Activated T-cell treated with anti-CD3 and anti-CD28 coated beads, Interleukin-2, amount 50 U/mL, for 1 hour (primary cell): ENCODE results near the gene ABHD17C.
"Not testable (repeated sequence)": the region's sequence is repeated elsewhere in the genome, so short reads cannot be mapped to it uniquely, and the experiment has no call there.

ENCODE experiments used
- DNase-seq: peaks from one replicate; pipeline ENCODE4 v3.0.0-alpha.2; 2020

The ABHD17C gene

DNA sequence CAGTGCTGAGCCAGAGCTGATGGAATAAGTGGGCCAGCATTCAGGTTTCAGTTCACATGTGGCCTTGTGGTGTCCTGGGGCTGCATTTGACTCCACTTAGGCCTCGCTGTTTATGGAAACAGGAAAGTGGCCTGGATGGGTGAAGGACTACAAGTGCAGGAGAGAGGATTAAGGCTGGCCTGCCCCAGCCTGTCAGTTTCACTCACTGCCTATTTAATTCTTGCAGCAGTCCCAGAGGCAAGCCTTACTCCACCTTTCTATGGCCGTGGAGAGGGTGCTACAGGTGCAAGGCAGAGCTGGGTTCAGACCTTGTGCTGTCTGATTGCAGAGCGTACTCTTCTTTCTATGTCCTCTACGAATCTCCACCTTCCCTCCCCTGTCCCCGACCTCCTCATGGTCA, 37.7 kb downstream of the ABHD17C start:
- no peak for DNase-seq

DNA sequence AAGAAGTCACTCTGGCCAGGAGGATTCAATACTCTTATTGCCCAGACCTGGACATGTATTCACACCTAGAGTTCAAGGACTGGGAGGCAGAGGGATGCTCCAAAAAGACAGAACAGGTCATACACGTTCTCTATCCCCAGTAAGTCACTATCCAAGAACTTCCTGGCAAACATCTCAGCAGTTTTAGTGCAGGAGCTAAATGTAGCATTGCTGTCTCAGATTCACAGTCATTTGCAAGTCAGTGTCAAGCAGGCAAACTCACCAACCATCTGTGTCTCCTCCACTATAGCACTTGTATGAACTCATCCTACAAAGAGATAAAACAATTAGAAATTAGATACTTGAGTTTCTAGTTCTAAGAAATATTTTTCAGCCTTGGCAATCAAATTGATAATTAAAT, 38.4 kb downstream of the ABHD17C start:
- no peak for DNase-seq

DNA sequence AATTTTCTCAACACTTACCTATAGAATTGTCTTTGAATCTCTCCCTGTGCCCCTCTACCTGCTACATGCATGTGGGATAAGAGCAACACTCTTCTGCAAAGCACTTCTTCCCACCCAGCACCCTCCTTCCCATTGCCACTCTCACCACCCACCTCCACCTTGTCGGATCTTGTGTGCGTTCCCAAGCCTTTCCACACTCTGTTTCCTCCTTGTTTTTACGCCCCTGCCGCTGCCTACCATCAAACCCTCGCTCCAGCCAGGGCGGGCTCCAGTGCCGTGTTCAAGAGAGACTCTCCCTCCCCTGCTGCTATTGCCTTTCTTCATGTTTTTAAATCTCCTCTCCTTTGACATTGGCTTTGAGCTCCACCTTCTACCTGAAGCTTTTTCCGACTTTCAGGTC, 40.2 kb downstream of the ABHD17C start:
- no peak for DNase-seq

DNA sequence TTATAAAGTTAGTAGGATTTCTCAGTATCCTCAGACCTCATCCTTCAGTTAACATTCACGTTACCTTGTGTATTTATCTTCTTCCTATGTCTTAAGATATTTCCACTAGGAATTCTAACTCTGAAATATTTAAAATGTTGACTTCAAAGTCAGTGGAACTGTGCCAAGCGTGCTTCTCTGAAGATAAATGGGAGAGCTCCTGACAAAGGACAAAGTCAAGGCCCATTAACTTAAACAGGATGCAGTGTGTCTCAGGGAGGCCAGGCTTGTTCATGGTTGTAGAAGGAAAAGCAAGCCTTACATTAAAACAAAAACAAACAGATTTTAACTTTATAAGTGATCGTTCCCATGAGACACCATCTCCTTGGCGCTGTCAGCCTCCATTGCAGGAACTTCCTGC, 41.5 kb downstream of the ABHD17C start:
- DNase-seq, result no peak

DNA sequence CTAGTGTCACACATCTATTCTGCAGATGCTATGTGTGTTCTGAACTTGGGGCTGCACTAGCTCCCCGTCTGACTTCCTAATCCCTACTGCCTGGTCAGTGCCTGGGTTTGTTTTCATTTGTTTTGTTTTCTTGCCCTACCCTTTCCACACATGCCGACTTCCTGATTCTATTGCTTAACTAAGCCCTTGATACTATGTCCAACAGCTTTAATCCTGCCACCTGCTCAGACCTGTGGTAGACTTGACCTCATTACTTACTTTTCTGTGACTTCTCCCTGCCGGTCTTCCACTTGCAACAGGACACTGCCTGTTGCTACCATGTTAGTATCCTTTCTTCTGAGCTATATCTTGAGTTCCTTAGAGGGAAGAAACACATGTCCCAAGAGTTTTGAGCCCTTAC, 44.8 kb downstream of the ABHD17C start:
- DNase-seq, result no peak

DNA sequence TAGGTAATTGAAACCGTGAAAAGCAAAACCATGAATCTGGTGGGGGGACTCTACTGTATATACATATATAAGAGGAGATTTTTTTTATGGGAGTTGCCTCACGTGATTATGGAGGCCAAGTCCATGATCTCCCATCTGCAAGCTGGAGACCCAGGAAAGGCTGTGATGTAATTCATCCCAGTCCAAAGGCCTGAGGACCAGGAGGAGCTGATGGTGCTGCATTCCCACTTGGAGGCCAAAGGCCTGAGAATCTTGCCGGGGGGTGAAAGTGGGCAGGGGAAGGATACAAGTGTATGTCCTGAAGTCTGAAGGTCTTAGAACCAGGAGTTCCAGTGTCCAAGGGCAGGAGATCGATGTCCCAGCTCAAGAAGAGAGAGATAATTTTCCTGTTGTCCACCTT, 47.0 kb downstream of the ABHD17C start:
- DNase-seq, result no peak

DNA sequence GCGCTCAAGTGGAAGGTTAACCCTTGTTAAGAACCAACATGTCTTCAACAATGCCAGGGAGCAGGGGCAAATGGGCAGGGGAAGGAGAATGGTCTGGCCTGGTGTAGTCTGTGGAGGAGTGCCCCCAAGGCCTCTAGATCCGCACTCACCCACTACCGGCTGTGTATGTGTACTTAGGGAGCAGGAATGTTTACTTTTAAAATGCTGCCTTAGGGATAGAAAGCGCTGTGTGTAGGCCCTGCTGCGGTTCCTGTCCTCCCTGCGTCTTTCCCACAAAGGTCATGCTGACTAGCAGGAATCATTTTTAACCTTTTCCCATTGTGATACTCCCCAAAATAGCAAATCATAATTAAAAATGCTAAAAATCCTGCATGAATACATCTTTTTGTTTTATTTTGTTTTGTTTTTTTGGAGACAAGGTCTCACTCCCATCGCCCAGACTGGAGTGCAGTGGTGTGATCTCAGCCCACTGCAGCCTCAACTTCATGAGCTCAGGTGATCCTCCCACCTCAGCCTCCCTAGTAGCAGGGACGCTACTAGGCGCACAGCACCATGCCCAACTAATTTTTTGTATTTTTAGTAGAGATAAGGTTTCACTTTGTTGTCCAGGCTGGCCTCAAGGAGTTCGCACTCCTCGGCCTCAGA, 48.2 kb downstream of the ABHD17C start:
- DNase-seq, result no peak

DNA sequence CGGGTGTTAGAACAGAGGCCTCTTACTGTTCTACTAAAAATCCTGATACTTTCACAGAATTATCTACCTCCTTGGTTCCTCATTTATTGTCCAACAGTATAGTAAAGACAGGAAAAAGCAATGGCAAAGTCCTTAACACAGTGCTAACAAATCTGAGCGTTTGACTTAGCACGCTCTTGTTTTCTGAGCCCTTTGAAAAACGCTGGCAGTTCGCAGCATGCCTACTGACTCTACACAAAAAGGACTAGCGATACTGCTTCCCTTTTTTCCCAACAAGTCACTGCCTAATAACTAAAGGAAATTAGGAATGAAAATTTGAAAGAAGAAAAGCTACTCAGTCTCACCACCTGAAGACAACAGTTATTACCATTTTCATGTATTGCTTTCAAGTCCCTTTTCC, 49.3 kb downstream of the ABHD17C start:
- no peak for DNase-seq

DNA sequence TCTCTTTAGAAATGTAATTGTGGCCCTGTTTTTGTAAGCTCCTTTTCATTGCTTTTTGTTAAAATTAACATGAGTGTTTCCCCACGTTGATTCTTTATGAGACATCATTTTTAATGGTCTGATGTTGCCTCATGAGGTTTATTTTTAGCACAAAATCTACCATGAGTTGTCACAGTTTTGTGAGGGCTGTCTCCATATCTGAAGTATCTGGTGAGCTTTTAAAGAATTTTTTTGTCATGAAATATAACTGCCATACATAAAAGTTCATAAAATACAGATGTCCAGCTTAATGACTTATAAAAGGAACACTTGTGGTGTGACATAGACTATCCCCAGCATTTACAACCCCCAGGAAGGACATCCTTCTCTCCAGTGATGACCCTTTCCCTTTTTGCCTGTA, 49.7 kb downstream of the ABHD17C start:
- no peak for DNase-seq

DNA sequence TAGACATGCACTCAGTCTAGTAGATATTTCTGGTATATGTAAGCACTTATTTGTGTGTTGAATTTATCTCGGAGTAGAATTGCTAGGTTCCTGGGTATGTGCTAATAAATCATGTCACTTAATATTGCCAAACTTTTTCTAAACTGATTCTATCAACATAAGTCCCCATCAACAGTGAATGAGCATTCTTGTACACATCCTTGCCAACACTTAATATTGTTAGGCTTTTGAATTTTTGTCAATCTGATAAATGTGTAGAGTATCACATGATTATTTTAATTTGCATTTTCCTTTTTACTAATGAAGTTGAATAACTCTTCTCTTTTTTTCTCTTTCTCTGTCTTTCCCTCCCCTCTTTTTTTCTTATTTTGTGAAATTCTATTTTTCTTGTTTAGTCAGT, 50.8 kb downstream of the ABHD17C start:
- DNase-seq, result no peak

DNA sequence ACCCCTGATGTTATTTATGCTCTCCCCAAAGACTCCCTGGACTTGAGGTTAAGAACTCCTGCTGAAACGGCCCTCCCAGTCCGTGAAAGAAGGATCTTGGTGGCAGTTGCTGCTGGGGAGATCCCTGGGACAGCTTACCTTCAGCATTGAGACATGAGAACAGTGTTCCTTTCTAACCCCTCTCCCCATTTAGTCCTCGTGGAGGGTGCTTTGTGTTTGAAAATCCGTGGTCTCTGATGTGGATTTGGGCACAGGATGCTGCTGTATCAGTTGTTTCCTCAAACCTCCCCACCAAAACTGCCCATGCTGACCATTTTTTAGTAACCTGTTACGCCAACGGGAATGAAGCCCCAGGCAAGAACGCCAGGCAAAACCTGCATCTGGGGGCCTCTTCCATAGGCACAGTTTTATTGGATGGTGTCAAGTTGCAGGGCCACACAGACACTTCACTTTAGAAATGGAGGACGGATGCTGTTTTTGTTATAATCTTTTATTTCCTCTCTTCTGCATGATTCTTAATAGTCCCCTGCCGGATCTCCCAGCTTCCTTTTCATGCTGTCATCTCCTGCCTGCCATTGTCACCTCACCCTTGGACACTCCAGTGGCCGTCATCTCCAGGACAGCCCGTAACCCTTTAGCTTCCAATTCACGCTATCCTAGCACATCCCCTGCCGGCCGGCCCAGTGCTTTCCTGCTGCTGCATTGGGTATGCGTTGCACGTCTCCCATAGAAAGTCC, 52.4 kb downstream of the ABHD17C start:
- no peak for DNase-seq

DNA sequence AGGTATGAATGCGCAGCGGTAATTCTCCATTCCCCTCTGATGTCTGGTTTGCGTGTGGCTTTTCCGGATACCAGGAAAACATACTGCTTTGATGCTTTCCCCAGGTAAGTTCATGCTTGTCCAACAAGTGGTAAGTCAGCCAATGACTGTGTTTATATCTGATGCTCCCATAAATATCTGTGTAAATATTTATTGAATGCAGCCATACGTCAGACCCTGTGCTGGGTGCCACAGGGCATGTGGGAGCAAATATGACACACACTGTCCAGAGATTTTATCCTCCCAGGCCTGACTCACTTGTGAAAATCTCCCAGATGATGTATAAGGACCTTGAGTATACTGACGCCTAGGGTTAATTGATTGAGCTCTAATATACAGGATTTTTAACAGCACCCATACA, 54.5 kb downstream of the ABHD17C start:
- no peak for DNase-seq

DNA sequence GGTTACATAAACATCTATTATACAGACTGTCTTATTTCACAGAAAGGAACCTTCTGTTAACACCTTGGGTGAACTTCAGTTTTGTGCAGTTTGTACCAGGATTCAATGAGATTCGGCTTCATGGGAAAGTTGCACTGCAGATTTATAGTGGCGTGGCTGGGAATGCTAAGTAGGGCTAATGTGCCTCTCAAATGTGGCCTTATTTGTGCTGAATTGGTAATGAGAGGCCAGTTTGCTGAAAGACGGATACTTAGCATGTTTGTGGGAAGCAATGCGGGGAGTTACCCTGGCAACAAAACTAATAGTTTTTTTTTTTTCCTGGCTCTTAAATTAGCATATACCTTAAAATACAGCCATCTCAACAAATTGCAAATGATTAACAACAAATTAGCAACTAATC, 55.5 kb downstream of the ABHD17C start:
- no peak for DNase-seq

DNA sequence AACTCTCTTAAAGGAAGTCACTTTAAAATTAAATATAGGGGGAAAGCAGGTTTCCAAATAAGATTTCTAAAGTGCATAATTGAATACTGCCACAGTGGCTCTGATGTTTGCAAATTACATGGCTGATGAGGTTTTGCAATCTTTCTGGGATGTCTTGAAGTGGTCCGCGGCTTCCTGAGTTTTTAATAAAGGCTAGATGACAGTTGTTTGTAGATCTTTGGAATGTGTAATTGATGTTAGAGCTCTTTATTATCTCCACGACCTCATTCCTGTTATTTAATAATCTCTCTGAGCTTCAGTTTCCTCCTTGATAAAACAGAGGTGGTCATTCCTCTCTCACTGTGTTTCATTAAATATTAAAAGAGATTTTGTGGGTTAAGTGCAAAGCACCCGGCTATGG, 57.1 kb downstream of the ABHD17C start:
- no peak for DNase-seq

DNA sequence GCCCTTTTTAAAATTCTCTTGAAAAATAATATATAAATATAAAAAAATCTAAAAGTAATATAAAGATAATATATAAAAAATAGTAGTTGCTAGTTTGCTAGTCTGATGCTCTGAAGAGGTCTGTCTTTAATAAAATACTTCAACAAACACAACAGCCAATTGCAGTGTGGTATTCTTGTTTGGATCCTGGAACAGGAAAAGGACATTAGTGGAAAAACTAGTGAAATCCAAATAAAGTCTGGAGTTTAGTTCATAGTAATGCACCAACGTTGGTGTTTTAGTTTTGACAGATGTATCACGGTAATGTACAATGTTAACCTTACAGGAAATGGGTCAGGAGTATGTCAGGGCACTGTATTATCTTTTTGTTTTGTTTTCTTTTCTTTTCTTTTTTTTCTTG, 58.1 kb downstream of the ABHD17C start:
- no peak for DNase-seq

DNA sequence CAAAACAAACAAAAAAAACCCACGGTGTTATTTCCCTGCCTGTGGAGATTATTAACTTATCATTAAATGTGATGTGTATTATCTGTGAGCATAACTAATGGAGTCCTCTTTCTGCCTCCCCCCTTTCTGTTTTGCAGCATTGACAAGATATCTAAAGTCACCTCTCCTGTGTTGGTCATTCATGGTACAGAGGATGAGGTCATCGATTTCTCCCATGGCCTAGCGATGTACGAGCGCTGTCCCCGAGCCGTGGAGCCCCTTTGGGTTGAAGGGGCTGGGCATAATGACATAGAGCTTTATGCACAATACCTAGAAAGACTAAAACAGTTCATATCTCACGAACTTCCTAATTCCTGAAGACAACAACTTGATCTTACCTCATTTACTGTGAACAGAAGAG, 58.9 kb downstream of the ABHD17C start:
- DNase-seq, result no peak

DNA sequence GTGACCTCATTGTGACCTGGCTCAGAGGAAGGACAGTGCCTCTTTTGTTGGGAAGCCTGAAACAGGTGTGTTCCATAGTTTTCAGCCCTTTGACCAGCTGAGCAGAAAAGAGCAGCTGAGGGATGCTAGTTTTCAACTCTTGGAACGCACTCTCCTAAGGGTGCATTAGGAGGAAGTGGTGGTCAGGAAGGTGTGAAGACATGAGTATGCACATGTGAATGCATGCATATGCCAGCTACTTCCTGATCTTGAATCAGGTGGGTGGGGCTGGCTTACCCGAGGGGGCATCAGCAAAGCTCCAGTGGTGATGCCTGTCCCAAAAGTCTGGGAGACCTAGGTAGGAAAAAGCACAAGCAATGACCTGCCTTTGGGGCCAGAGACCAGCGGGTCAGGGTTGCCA, 60.8 kb downstream of the ABHD17C start:
- no peak for DNase-seq

DNA sequence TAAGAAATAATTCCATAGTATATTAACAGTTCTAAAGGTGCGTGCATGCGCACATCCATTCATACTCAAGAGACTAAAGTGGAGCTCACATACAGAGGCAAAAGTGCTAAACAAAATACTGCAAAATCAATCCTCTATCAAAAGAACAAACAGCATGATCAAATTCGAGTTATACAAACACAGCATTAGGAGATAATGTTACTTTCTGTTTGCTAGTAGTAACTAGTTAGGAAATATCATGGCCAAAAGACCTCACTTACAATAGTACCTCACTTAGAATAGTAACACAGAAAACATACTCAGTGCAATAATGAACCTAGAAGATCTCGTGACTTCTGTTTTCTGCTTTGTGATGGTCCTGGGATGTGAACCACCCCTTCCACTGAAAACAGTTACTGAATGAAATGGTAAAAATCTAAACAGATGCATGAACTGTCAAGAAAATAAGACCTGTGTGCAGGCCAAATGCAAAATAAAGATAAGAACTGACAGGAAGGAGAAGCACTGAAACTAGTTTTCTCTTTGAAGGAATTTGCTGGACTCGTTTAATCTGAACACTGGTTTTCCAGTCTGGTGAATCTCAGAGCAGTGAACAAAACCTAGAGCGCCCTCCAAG, 63.1 kb downstream of the ABHD17C start:
- no peak for DNase-seq

DNA sequence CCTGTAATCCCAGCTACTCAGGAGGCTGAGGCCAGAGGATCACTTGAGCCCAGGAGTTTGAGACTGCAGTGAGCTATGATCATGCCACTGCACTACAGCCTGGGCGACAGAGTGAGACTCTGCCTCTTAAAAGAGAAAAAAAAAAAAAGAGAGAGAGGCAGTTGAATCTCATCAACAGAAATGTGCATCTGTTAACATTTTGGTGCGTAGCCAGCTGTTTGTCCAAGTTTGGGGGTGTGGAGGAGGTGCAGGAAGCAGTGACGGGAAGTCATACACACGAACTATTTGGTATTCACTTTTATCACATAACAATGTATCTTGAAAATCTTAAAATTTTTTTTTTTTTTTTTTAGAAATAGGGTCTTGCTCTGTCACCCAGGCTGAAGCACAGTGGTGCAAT, 65.8 kb downstream of the ABHD17C start:
- DNase-seq, result no peak

DNA sequence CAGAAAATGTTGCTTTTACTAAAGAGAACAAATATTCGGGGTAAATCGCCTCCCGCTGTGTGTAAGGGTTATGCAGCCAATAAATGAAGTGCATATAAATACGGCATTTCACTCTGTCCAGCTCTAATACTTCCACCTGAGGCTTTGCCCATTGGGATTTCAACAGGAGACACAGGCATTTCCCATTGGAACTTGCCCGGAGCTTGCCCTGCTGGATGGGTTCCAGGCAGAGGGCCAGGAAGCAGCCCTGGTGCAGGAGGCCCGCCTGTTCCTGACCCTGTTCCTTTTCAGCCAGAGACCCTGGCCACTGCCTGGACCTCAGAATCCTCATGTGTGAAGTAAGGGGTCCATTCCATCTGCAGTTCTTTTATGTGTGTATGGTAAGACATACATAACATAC, 66.6 kb downstream of the ABHD17C start:
- no peak for DNase-seq

DNA sequence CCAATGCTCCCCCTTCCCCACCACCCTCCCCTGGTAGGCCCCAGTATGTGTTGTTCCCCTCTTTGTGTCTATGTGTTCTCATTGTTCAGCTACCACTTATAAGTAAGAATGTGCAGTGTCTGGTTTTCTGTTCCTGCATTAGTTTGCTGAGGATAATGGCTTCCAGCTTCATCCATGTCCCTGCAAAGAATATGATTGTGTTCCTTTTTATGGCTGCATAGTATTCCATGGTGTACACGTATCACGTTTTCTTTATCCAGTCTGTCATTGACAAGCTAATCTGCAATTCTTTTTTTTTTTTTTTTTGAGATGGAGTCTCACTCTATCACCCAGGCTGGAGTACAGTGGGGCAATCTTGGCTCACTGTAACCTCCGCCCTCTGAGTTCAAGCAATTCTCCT, 68.1 kb downstream of the ABHD17C start:
- DNase-seq, result not testable (repeated sequence)

DNA sequence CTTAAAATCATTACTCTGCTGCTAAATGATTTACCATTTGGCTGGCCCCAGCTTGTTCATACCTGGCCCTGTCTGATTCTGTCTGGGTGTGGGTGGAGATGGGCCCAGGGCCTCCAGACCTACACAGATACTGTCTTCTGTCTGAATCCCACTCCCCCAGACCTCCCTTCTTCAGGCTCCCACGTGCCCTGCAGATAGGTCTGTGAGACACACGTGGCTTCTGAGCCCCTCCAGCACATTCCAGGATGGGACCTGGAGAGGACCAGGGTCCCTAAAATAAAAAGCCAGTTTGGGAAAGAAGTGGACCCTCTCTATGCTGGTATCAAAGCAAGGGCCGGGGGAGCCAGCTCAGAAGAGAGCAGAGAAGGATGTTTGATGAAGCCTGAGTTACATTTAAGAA, 69.4 kb downstream of the ABHD17C start:
- no peak for DNase-seq

DNA sequence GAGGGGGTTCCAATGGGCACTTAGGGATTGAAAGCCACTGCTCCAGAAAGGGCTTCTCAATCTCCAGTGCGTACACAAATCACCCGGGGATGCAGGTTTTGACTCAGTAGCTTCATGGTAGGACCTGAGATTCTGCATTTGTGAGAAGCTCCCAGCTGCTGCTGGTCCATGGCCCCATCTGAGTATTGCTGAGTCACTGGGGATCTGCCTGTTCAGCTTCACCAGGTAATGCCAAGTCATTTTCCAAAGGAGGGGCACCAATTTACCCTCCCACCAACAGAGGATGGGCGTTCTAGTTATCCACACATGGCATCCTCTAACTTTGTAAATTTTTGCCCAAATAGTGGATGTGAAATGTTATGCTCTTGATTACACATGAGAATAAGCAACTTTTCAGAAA, 71.2 kb downstream of the ABHD17C start:
- no peak for DNase-seq

DNA sequence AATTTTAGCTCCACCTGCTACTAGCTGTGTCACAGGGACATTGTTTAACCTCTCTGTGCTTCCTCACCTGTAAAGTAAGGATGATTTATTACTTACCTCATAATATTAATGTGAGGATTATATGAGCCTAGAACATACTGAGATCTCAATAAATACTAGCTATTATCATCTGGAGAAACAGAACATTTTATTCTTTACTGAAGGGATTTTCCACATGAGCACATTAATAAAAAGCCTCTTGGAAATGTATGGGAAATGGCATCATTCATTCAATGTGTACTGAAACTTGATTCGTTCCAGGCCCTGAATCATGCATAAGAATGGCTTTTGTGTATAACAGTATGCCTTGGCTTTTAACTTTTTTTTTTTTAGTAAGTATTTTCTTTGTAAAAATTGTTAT, 73.0 kb downstream of the ABHD17C start:
- no peak for DNase-seq
